Endothelial cell of umbilical vein (primary cell): ENCODE measurements around the gene ZMYND11. TPM values are rescaled to one million over a fixed set of nuclear protein-coding genes. Genes with fewer than 3 reads are reported as not detected.

Experiments
- BruUV-seq: library from RNA; stranded (reverse); fragments of 400-500 nt; replicated peaks from 2 replicates; lab custom pipeline; 2021; lab: Mats Ljungman, UMichigan
- CTCF ChIA-PET: fragments of 300-600, 350-600 bp; sonication (Branson Sonifier 250); formaldehyde crosslinking; loops from one replicate; lab custom pipeline; 2021; ENCODE audit warnings: antibody characterized with exemption, inconsistent platforms; lab: Charles Lee
- POLR2A ChIA-PET: fragments of 300-600, 350-600 bp; sonication (Branson Sonifier 250); formaldehyde crosslinking; loops from one replicate; lab custom pipeline; 2021; ENCODE audit warnings: antibody characterized with exemption, inconsistent platforms; lab: Charles Lee
- DNase-seq: peaks from one replicate; pipeline ENCODE4 v3.0.0-alpha.2; 2011; ENCODE audit warnings: low read depth, low spot score
- FAIRE-seq: peaks from 2 replicates; lab custom pipeline; 2011; peaks lifted over from hg19 to GRCh38; lab: Jason Lieb, UNC
- H2AFZ ChIP-seq: 2 replicates; pipeline ENCODE4 v1.6.0; 2012; ENCODE audit warnings: low read depth, low read length, control low read depth, inconsistent platforms
- H3K27ac ChIP-seq: 2 replicates; pipeline ENCODE4 v1.5.1; 2011; ENCODE audit warnings: low read depth, mild to moderate bottlenecking, control low read depth, low read length, moderate library complexity; ENCODE audit not compliant: insufficient read depth
- H3K27me3 ChIP-seq, 2 experiments: 2 replicates each; pipeline versions ENCODE4 v1.6.0 to v1.6.1; 2011; ENCODE audit warnings: low read length in 2 of 2, mixed read lengths in 1 of 2; ENCODE audit not compliant: control insufficient read depth in 2 of 2, insufficient read depth in 2 of 2
- H3K36me3 ChIP-seq, 2 experiments: 2 replicates in 1 of 2; 3 replicates in 1 of 2; pipeline ENCODE4 v1.5.1; 2011; ENCODE audit warnings: low read length in 2 of 2, mild to moderate bottlenecking in 1 of 2, moderate library complexity in 1 of 2; ENCODE audit not compliant: control insufficient read depth in 2 of 2, insufficient read depth in 2 of 2; ENCODE audit errors: extremely low read depth in 1 of 2
- H3K4me1 ChIP-seq: 3 replicates; pipeline ENCODE4 v1.5.1; 2011; ENCODE audit warnings: mild to moderate bottlenecking, low read length; ENCODE audit not compliant: control insufficient read depth, insufficient read depth; ENCODE audit errors: extremely low read depth
- H3K4me2 ChIP-seq: 2 replicates; pipeline ENCODE4 v1.6.1; 2011; ENCODE audit warnings: low read length, control low read depth, mixed read lengths; ENCODE audit not compliant: insufficient read depth
- H3K4me3 ChIP-seq, 3 experiments: fragments of 200-600 bp in 1 of 3; sonication (generic), shearing (Covaris generic) in 1 of 3; replicated peaks in 1 of 3; 2 replicates each; pipeline ENCODE4 v1.5.1; 2011 to 2016; ENCODE audit warnings: control low read depth in 3 of 3, low read length in 3 of 3, mild to moderate bottlenecking in 2 of 3, inconsistent platforms in 1 of 3, low read depth in 1 of 3, moderate library complexity in 1 of 3; ENCODE audit not compliant: insufficient read depth in 1 of 3
- H3K79me2 ChIP-seq: 2 replicates; pipeline ENCODE4 v1.6.0; 2012; ENCODE audit warnings: low read length, inconsistent platforms; ENCODE audit not compliant: control insufficient read depth, insufficient read depth
- H3K9ac ChIP-seq: replicated peaks from 2 replicates; pipeline ENCODE3; 2011; ENCODE audit warnings: low read length, control low read depth; ENCODE audit not compliant: insufficient read depth; ENCODE audit errors: extremely low read depth
- H3K9me1 ChIP-seq: replicated peaks from 3 replicates; pipeline ENCODE4 v1.6.0; 2011; ENCODE audit warnings: mild to moderate bottlenecking, low read length; ENCODE audit not compliant: control insufficient read depth, insufficient read depth; ENCODE audit errors: extremely low read depth
- H3K9me3 ChIP-seq: replicated peaks from 2 replicates; pipeline ENCODE4 v1.5.1; 2012; ENCODE audit warnings: low read length, inconsistent platforms; ENCODE audit not compliant: control insufficient read depth, insufficient read depth
- H4K20me1 ChIP-seq: replicated peaks from 2 replicates; pipeline ENCODE3; 2011; ENCODE audit warnings: mild to moderate bottlenecking, low read length; ENCODE audit not compliant: control insufficient read depth, insufficient read depth; ENCODE audit errors: extremely low read depth
- CTCF ChIP-seq, 2 donors: IDR thresholded peaks; 1 replicate in 1 of 2; 2 replicates in 1 of 2; pipeline ENCODE4 v1.5.1; 2011; ENCODE audit warnings: low read length in 2 of 2, mild to moderate bottlenecking in 2 of 2, moderate library complexity in 2 of 2, control low read depth in 1 of 2, inconsistent platforms in 1 of 2, low read depth in 1 of 2; ENCODE audit not compliant: insufficient read depth in 1 of 2; ENCODE audit errors: extremely low read depth in 1 of 2
- EZH2 ChIP-seq: IDR thresholded peaks from 2 replicates; pipeline ENCODE4 v1.6.1; 2012; ENCODE audit warnings: borderline replicate concordance, low read depth, mild to moderate bottlenecking, moderate library complexity, low read length, inconsistent platforms; ENCODE audit not compliant: severe bottlenecking
- FOS ChIP-seq: IDR thresholded peaks from 2 replicates; pipeline ENCODE4 v1.6.1; 2011; ENCODE audit warnings: mild to moderate bottlenecking, low read length, moderate library complexity, borderline replicate concordance; ENCODE audit not compliant: insufficient read depth
- GATA2 ChIP-seq: IDR thresholded peaks from 2 replicates; pipeline ENCODE4 v1.7.0; 2011; ENCODE audit warnings: low read depth, mild to moderate bottlenecking, moderate library complexity, mixed read lengths, low read length; ENCODE audit not compliant: insufficient read length, insufficient read depth
- JUN ChIP-seq: IDR thresholded peaks from 2 replicates; pipeline ENCODE4 v1.6.1; 2011; ENCODE audit warnings: borderline replicate concordance, low read depth; ENCODE audit not compliant: insufficient read length, insufficient read depth
- MAX ChIP-seq: IDR thresholded peaks from 2 replicates; pipeline ENCODE4 v1.6.1; 2011; ENCODE audit not compliant: insufficient read depth, insufficient read length
- MYC ChIP-seq: IDR thresholded peaks from one replicate; pipeline ENCODE4 v1.6.1; 2011; ENCODE audit warnings: mild to moderate bottlenecking, low read depth, low read length
- POLR2A ChIP-seq: IDR thresholded peaks from 2 replicates; pipeline ENCODE4 v1.6.1; 2012; ENCODE audit warnings: low read depth, mild to moderate bottlenecking, control low read depth, low read length
- POLR2AphosphoS5 ChIP-seq: IDR thresholded peaks from 2 replicates; pipeline ENCODE4 v1.6.1; 2012; ENCODE audit warnings: low read depth, mild to moderate bottlenecking, control low read depth, low read length, moderate library complexity; ENCODE audit not compliant: insufficient read depth
- dilution Hi-C: fragments of 300-500 bp; cut with MboI; formaldehyde crosslinking; loops from one replicate; pipeline ENCODE4 v1.15.0; 2019; ENCODE audit warnings: low sequenced_read_pairs; ENCODE audit not compliant: extremely low pct_ligation_motif_present
- intact Hi-C: fragments of 100-400 bp; cut with micrococcal nuclease; formaldehyde crosslinking; loops from one replicate; pipeline ENCODE4 v1.10.0; 2022
- polyA plus RNA-seq, 4 experiments: library from polyadenylated mRNA; depleted of rRNA in 3 of 4; stranded (reverse) in 3 of 4; unstranded in 1 of 4; fragments of >200 nt; gene quantifications; 2 replicates each; pipeline versions ENCODE4 v1.2.1 to v1.2.3, GENCODE V29; 2011 to 2012; ENCODE audit warnings: missing spikeins in 1 of 4
- total RNA-seq: library from RNA; stranded (reverse); gene quantifications from 2 replicates; pipeline ENCODE4 v1.2.3, GENCODE V29; 2021

The ZMYND11 gene
- total and polyA plus RNA-seq, 2 donors (not counting 3 experiments of a cell fraction or from before 2014, with no cell fraction given) = 17.0 to 56.0 TPM

GRCh38 chr10:184174-184573 is 48.9 kb downstream of the ZMYND11 start:
- peaks cover 16% of the 10 kb centered on the region for H3K79me2 ChIP-seq
- no peaks in the 10 kb centered on the region for H4K20me1 ChIP-seq
- H3K4me3 ChIP-seq = no peak overlapping the region
- no peak overlapping the region for H2AFZ ChIP-seq
- H3K27me3 ChIP-seq = no peaks in the 10 kb centered on the region
- dilution Hi-C loops (no loop called here), intact Hi-C loops (no loop called here)
- FAIRE-seq = no peak
- POLR2A ChIA-PET = no interaction called here
- H3K4me1 ChIP-seq = peaks cover 43% of the 10 kb centered on the region
- no peak overlapping the region for H3K27ac ChIP-seq
- no peak for TF ChIP-seq POLR2A
- no peak for TF ChIP-seq POLR2AphosphoS5
- TF ChIP-seq JUN = no peak
- TF ChIP-seq MAX = no peak
- no peak for TF ChIP-seq EZH2
- TF ChIP-seq CTCF (IDR thresholded peaks at IDR 0.05; ENCODE audit: extremely low read depth in 1 of 2, insufficient read depth in 1 of 2, low read depth in 1 of 2, low read length in 2 of 2) = no peak
- TF ChIP-seq GATA2 = no peak
- TF ChIP-seq FOS = no peak
- TF ChIP-seq MYC = no peak
- CTCF ChIA-PET = no interaction called here
- no peak overlapping the region for H3K4me2 ChIP-seq
- peaks cover 0 to 10% of the 10 kb centered on the region in 2 experiments for H3K36me3 ChIP-seq
- BruUV-seq = no TSS peak
- H3K9me1 ChIP-seq = no peaks in the 10 kb centered on the region
- DNase-seq = no peak
- H3K9ac ChIP-seq = no peak overlapping the region
- no peaks in the 10 kb centered on the region for H3K9me3 ChIP-seq
